CD4-positive, alpha-beta T cell treated with Interleukin-4 for 4 hours (primary cell): ENCODE measurements around the gene SLC1A6.
"Not testable (repeated sequence)": the region's sequence is repeated elsewhere in the genome, so short reads cannot be mapped to it uniquely, and the experiment has no call there.

Experiments used
- DNase-seq: peaks from one replicate; pipeline ENCODE4 v3.0.0-alpha.2; 2020

SLC1A6 gene

GRCh38 chr19:14979476-14980255 lies at the start of gene SLC1A6:
SLC1A6 (minus strand) TSS chr19:14979864; CDS start chr19:14972910, 6,954 bp downstream.
- DNase-seq, result no peak

- DNase-seq, result no peak
Observed at GRCh38 chr19:15028490-15028889, 48.8 kb upstream of the SLC1A6 start.

GRCh38 chr19:15025217-15025616 lies 45.6 kb upstream of the SLC1A6 start:
- no peak for DNase-seq

- DNase-seq, result no peak
Observed at GRCh38 chr19:15022752-15023151, 43.1 kb upstream of the SLC1A6 start.

- no peak for DNase-seq
Observed at GRCh38 chr19:15021286-15022007, 41.8 kb upstream of the SLC1A6 start.

GRCh38 chr19:15018836-15019235 lies 39.2 kb upstream of the SLC1A6 start:
- DNase-seq, result not testable (repeated sequence)

GRCh38 chr19:15015946-15016542 lies 36.4 kb upstream of the SLC1A6 start:
- DNase-seq, result no peak

- no peak for DNase-seq
Observed at GRCh38 chr19:15014579-15014978, 34.9 kb upstream of the SLC1A6 start.

- DNase-seq, result no peak
Observed at GRCh38 chr19:15010501-15011300, 31.0 kb upstream of the SLC1A6 start.

GRCh38 chr19:15008308-15008707 lies 28.6 kb upstream of the SLC1A6 start:
- no peak for DNase-seq

- DNase-seq, result no peak
Observed at GRCh38 chr19:14997981-14998380, 18.3 kb upstream of the SLC1A6 start.

- DNase-seq, result no peak
Observed at GRCh38 chr19:14992780-14993179, 13.1 kb upstream of the SLC1A6 start.

- DNase-seq, result no peak
Observed at GRCh38 chr19:14985133-14985532, 5.5 kb upstream of the SLC1A6 start.

GRCh38 chr19:14978161-14978776 lies 1.4 kb downstream of the SLC1A6 start:
- no peak for DNase-seq

- no peak for DNase-seq
Observed at GRCh38 chr19:14977128-14977527, 2.5 kb downstream of the SLC1A6 start.

GRCh38 chr19:14974488-14974887 lies 5.2 kb downstream of the SLC1A6 start:
- no peak for DNase-seq

- no peak for DNase-seq
Observed at GRCh38 chr19:14972676-14973075, 7.0 kb downstream of the SLC1A6 start.

GRCh38 chr19:14971474-14971873 lies 8.2 kb downstream of the SLC1A6 start:
- no peak for DNase-seq

GRCh38 chr19:14968247-14968646 lies 11.4 kb downstream of the SLC1A6 start:
- DNase-seq, result no peak

- no peak for DNase-seq
Observed at GRCh38 chr19:14961956-14962685, 17.5 kb downstream of the SLC1A6 start.

GRCh38 chr19:14959263-14959662 lies 20.4 kb downstream of the SLC1A6 start:
- no peak for DNase-seq

- no peak for DNase-seq
Observed at GRCh38 chr19:14957464-14957863, 22.2 kb downstream of the SLC1A6 start.
